ENCODE measurements around the gene GNAL.

DNA sequence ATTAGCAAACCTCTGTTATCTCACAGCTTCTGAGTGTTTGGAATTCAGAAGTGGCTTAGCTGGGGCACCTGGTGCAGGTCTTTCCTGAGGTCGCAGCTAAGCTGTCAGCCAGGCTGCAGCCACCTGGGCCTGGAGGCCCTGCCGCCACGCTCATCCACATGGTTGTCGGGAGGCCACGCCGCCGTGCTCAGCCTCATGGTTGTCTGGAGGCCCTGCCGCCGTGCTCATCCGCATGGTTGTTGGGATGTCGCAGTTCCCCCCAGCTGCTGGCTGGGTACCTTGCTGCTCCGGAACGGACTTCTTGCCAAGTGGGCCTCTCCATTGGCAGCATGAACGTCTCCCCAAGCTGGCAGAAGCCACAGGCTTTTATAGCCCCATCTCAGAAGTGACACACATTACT lies 243.3 kb downstream of the GNAL start:
- TF ChIP-seq, protein P1, sequence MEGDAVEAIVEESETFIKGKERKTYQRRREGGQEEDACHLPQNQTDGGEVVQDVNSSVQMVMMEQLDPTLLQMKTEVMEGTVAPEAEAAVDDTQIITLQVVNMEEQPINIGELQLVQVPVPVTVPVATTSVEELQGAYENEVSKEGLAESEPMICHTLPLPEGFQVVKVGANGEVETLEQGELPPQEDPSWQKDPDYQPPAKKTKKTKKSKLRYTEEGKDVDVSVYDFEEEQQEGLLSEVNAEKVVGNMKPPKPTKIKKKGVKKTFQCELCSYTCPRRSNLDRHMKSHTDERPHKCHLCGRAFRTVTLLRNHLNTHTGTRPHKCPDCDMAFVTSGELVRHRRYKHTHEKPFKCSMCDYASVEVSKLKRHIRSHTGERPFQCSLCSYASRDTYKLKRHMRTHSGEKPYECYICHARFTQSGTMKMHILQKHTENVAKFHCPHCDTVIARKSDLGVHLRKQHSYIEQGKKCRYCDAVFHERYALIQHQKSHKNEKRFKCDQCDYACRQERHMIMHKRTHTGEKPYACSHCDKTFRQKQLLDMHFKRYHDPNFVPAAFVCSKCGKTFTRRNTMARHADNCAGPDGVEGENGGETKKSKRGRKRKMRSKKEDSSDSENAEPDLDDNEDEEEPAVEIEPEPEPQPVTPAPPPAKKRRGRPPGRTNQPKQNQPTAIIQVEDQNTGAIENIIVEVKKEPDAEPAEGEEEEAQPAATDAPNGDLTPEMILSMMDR (IDR thresholded peaks at IDR 0.05; ENCODE audit: low read depth, low read length, poor library complexity, severe bottlenecking) = no peak
- no peak for TF ChIP-seq EZH2phosphoT487 (IDR thresholded peaks at IDR 0.05; ENCODE audit: borderline replicate concordance, low read length)

Measured in DOHH2 (cell line).